ENCODE data around the gene NMT1. TPM values are rescaled to one million over a fixed set of nuclear protein-coding genes. Genes with fewer than 3 reads are reported as not detected.

The NMT1 gene
- total and polyA plus RNA-seq, 3 experiments from 2014 or later, result 82.0 to 198 (median 189) TPM

DNA sequence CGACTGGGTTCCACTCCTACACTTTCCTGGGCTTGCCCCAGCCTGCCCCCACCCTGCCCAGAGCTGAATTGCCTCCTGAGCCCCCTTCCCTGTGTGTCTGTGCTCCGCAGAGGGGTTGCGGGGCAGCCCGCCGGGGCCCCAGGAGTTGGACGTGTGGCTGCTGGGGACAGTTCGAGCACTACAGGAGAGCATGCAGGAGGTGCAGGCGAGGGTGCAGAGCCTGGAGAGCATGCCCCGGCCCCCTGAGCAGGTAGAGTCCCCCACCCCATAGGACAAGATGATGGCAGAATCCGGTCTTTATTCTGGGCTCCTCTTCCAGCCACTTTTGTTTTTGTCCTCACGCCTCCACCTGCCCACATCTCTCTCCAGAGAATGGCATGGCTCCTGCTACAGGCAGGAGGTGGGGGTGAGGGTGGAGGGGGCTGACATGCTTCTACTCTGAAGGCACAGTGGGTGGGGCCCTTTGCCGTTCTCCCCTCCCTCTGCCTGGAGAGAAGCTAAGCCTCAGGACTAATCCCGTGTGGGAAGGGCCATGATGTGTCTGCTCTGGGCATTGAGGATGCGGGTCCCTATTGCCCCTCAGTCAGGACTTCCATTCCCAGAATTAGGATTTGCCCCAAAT, 77.9 kb downstream of the NMT1 start:
- H3K4me3 Mint-ChIP-seq, result peak overlapping the region in 1 of 7 donors; percentile 43
- Histone ChIP-seq H3K4me3 (ENCODE audit: low read length) (no peak overlapping the region), H3K36me3 (ENCODE audit: insufficient read depth, low read length) (no peaks in the 10 kb centered on the region), H3K9me3 (ENCODE audit: low read length) (no peaks in the 10 kb centered on the region), H3K27ac (ENCODE audit: low read depth, low read length) (no peak overlapping the region), H3K4me1 (ENCODE audit: insufficient read depth, low read length) (peaks cover 20% of the 10 kb centered on the region), H3K27me3 (ENCODE audit: insufficient read depth, low read length, poor library complexity, severe bottlenecking) (no peaks in the 10 kb centered on the region)
- H3K4me1 Mint-ChIP-seq, result peaks cover 29 to 47% (median 32%) of the 10 kb centered on the region in 3 donors
- POLR2A ChIA-PET, result interaction anchor here (0.7 kb wide), 1 partner anchor 10 kb away, joined by 4 read pairs; no protein-coding TSS in a partner anchor
- CTCF ChIA-PET, result interaction anchor here (0.8 to 2.5 kb wide), 4 partner anchors 10 to 59 kb away, joined by 3 to 11 read pairs (median 4); partner anchors contain the start of gene HEXIM1
- H3K27me3 Mint-ChIP-seq, result no peaks in the 10 kb centered on the region
- H3K36me3 Mint-ChIP-seq, result peaks cover 0 to 5% (median 0%) of the 10 kb centered on the region in 3 donors
- peak in 1 of 5 donors; percentile 41 for DNase-seq
- H3K27ac Mint-ChIP-seq, result no peak overlapping the region
- H3K9me3 Mint-ChIP-seq, result no peaks in the 10 kb centered on the region

DNA sequence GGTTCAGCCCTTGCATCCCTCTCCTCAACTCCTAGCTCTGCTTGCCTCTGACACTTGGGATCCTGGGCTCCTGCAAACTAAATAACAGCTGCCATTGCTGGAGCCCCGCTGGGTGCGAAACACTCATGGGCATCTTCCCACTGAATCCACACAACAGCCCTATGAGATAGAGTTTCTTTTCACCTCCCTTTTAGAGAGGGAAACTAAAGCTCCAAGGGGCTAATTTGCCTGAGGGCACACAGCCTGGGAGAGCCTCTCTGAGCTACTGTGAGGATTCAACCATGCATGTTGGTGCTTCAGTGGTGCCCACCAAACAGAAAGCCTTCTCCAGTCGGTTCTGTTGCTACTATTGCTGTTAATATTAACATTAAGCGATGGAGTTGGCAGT, 78.4 kb downstream of the NMT1 start:
- H3K4me1 Mint-ChIP-seq, result peaks cover 29 to 47% (median 32%) of the 10 kb centered on the region in 3 donors
- H3K9me3 Mint-ChIP-seq, result no peaks in the 10 kb centered on the region

DNA sequence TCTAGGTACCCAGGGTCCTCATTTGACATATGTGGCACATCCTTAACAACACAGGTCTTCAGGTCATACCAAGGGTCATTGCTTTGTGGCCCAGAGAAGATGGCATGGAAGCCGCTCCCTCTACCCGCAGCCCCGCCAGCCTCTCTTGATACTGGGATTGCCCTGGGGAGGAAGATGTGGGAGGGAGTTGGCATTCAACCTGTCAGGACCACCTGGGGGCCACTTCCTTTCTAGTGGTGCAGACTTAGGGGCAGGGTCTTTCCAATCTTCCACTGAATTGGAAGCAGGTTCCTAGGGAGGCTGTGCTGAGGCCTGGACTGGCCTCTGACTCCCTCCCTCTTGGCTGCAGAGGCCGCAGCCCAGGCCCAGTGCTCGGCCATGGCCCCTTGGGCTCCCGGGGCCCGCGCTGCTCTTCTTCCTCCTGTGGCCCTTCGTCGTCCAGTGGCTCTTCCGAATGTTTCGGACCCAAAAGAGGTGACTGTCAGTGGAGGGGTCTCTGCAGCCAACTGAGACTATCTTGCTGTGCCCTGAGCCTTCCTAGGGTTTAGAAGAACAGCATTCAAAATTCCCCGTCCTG, 82.1 kb downstream of the NMT1 start:
- Mint-ChIP-seq H3K4me3 (peak overlapping the region in 6 of 7 donors; percentile 32 to 70 (median 56)), H3K27ac (peak overlapping the region in 1 of 8 donors; percentile 70), H3K27me3 (peaks cover 0 to 4% of the 10 kb centered on the region in 2 donors), H3K4me1 (peaks cover 40 to 56% (median 41%) of the 10 kb centered on the region in 3 donors), H3K36me3 (peaks cover 0 to 12% (median 0%) of the 10 kb centered on the region in 3 donors), H3K9me3 (no peaks in the 10 kb centered on the region)
- Histone ChIP-seq H3K4me1 (ENCODE audit: insufficient read depth, low read length) (peaks cover 29% of the 10 kb centered on the region), H3K27ac (ENCODE audit: low read depth, low read length) (no peak overlapping the region), H3K27me3 (ENCODE audit: insufficient read depth, low read length, poor library complexity, severe bottlenecking) (no peaks in the 10 kb centered on the region), H3K36me3 (ENCODE audit: insufficient read depth, low read length) (no peaks in the 10 kb centered on the region), H3K4me3 (ENCODE audit: low read length) (no peak overlapping the region), H3K9me3 (ENCODE audit: low read length) (no peaks in the 10 kb centered on the region)
- ChIA-PET CTCF (interaction anchor here (0.8 to 13.2 kb wide), 5 partner anchors 9 to 75 kb away, joined by 3 to 315 read pairs (median 6); partner anchors contain the start of genes ACBD4 and PLCD3), POLR2A (no interaction called here)
- DNase-seq, result no peak

More for the DNA sequence above, 78.4 kb downstream of the NMT1 start:
- ChIA-PET POLR2A (interaction anchor here (0.7 kb wide), 1 partner anchor 9 kb away, joined by 4 read pairs; no protein-coding TSS in a partner anchor), CTCF (interaction anchor here (0.8 to 2.5 kb wide), 4 partner anchors 9 to 58 kb away, joined by 3 to 11 read pairs (median 4); partner anchors contain the start of gene HEXIM1)
- H3K27me3 ChIP-seq (ENCODE audit: insufficient read depth, low read length, poor library complexity, severe bottlenecking), result no peaks in the 10 kb centered on the region
- Mint-ChIP-seq H3K36me3 (peaks cover 0 to 5% (median 0%) of the 10 kb centered on the region in 3 donors), H3K27ac (peak overlapping the region in 1 of 8 donors; percentile 33), H3K4me3 (peak overlapping the region in 1 of 7 donors; percentile 43), H3K27me3 (no peaks in the 10 kb centered on the region)
- no peaks in the 10 kb centered on the region for H3K36me3 ChIP-seq (ENCODE audit: insufficient read depth, low read length)
- no peaks in the 10 kb centered on the region for H3K9me3 ChIP-seq (ENCODE audit: low read length)
- H3K4me1 ChIP-seq (ENCODE audit: insufficient read depth, low read length), result peaks cover 20% of the 10 kb centered on the region
- no peak overlapping the region for H3K4me3 ChIP-seq (ENCODE audit: low read length)
- H3K27ac ChIP-seq (ENCODE audit: low read depth, low read length), result no peak overlapping the region
- DNase-seq, result peak in 1 of 5 donors; percentile 13

DNA sequence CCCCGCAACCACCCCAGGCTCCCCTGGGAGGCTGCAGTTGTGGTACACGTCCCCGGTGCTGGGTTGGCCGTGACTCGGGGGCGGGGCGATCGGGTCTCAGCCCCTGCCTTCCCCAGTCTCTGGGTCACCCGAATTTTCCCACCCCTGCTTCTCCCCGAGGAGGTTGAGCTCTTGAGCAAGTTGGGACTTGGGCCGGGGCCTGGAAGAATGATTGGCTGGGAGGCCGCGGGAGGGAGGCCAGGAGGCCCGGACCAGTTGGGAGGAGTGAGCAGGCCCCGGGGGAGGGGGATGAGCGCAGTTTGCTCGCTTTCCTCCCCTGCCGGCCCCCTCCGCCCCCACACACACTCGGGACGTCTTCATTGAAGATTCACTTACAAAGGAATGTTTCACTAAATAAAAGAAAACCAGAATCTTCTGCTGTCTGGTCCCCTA, 82.7 kb downstream of the NMT1 start:
- Histone ChIP-seq H3K4me1 (ENCODE audit: insufficient read depth, low read length) (peaks cover 29% of the 10 kb centered on the region), H3K27ac (ENCODE audit: low read depth, low read length) (peak overlapping the region; percentile 57), H3K36me3 (ENCODE audit: insufficient read depth, low read length) (no peaks in the 10 kb centered on the region), H3K27me3 (ENCODE audit: insufficient read depth, low read length, poor library complexity, severe bottlenecking) (no peaks in the 10 kb centered on the region), H3K9me3 (ENCODE audit: low read length) (no peaks in the 10 kb centered on the region), H3K4me3 (ENCODE audit: low read length) (no peak overlapping the region)
- Mint-ChIP-seq H3K27ac (peak overlapping the region in 4 of 8 donors; percentile 40 to 80 (median 69)), H3K9me3 (peaks cover 0 to 3% (median 0%) of the 10 kb centered on the region in 5 donors), H3K4me3 (peak overlapping the region; percentile 32 to 70 (median 55)), H3K4me1 (peaks cover 41 to 56% (median 44%) of the 10 kb centered on the region in 3 donors), H3K36me3 (peaks cover 0 to 15% (median 0%) of the 10 kb centered on the region in 3 donors), H3K27me3 (peaks cover 0 to 8% of the 10 kb centered on the region in 2 donors)
- POLR2A ChIA-PET, result no interaction called here
- peak in 1 of 5 donors; percentile 43 for DNase-seq
- CTCF ChIA-PET, result interaction anchor here (0.8 to 13.2 kb wide), 4 partner anchors 8 to 75 kb away, joined by 3 to 315 read pairs (median 5); partner anchors contain the start of genes ACBD4 and PLCD3

DNA sequence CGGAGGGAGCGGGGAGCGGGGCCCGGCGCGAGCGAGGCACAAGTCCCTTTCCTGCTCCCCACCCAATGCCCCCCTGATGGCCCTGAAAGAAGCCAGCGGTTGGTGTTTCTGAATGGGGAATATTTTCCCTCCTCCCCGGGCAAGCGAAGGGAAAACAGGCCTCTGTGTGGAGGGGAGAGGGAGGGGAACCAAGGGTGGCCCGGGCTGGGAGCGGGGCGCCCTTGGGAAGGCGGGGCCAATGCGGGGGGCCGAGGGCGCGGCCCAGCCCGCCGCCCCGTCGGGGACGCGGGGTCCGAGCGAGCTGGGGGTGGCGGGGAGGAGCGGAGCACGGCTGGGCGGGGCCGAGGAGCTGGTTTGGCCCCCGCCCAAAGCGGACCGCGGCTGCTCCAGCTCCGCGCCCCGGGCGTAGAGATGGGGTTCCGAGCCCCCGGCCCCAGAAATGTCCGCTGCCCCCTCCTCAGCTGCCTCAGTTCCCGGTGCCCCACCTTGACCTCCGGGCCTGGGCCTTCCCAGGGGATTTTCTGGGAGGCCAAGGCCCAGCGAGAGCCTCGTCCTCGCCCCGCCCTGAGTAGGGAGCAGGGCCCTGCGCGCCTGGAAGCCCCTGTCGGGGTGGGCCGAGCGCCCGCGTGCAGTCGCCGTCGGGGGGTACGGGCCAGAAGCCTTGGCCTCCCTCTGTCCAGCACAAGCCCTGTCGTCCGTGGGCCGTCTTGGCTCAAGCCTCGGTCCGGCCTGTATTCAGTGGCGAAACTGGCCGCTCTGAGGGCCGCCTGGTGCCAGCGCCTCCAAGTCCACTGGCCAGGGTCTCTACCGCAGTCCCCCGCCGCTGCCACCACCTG, 83.3 kb downstream of the NMT1 start:
- H3K27ac Mint-ChIP-seq, result peak overlapping the region in 4 of 8 donors; percentile 8 to 99 (median 64)
- no peak for DNase-seq
- POLR2A ChIA-PET, result interaction anchor here (1.0 to 8.5 kb wide), 3 partner anchors 12 to 84 kb away, joined by 3 to 327 read pairs (median 3); partner anchors contain the start of gene HEXIM2
- CTCF ChIA-PET, result interaction anchor here (0.8 to 13.2 kb wide), 4 partner anchors 8 to 74 kb away, joined by 3 to 315 read pairs (median 5); partner anchors contain the start of genes ACBD4 and PLCD3
- H3K9me3 Mint-ChIP-seq, result peaks cover 0 to 3% (median 0%) of the 10 kb centered on the region in 5 donors
- Histone ChIP-seq H3K27ac (ENCODE audit: low read depth, low read length) (peak overlapping the region; percentile 57), H3K27me3 (ENCODE audit: insufficient read depth, low read length, poor library complexity, severe bottlenecking) (no peaks in the 10 kb centered on the region), H3K4me3 (ENCODE audit: low read length) (peak overlapping the region; percentile 28), H3K9me3 (ENCODE audit: low read length) (no peaks in the 10 kb centered on the region), H3K4me1 (ENCODE audit: insufficient read depth, low read length) (peaks cover 29% of the 10 kb centered on the region), H3K36me3 (ENCODE audit: insufficient read depth, low read length) (no peaks in the 10 kb centered on the region)
- H3K36me3 Mint-ChIP-seq, result peaks cover 0 to 19% (median 0%) of the 10 kb centered on the region in 3 donors
- H3K4me3 Mint-ChIP-seq, result peak overlapping the region; percentile 44 to 74 (median 51)
- H3K4me1 Mint-ChIP-seq, result peaks cover 43 to 60% (median 47%) of the 10 kb centered on the region in 3 donors
- H3K27me3 Mint-ChIP-seq, result peaks cover 0 to 11% of the 10 kb centered on the region in 2 donors

DNA sequence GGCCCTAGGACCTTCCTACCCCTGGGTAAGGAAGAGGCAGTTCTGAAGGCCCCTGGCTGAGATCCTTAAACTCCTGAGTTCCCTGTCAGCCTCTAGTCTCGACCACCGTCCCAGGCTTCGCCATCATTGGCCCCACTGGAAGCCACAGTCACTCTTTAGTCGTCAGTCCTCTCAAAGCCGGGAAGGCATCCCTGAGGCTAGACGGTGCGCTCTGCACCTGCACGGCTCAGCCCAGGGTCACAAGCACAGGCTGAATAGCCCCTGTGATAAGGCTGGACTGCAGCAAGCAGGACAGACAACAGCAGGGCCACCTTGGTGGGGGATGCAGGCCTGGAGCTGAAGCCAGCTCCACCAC, 83.9 kb downstream of the NMT1 start:
- H3K9me3 Mint-ChIP-seq, result peaks cover 0 to 3% (median 0%) of the 10 kb centered on the region in 5 donors
- no peaks in the 10 kb centered on the region for H3K36me3 ChIP-seq (ENCODE audit: insufficient read depth, low read length)
- peak overlapping the region; percentile 2 for H3K27ac ChIP-seq (ENCODE audit: low read depth, low read length)
- peaks cover 0 to 23% (median 0%) of the 10 kb centered on the region in 3 donors for H3K36me3 Mint-ChIP-seq
- ChIA-PET CTCF (interaction anchor here (1.7 to 13.2 kb wide), 2 partner anchors 11 to 74 kb away, joined by 4 to 315 read pairs; partner anchors contain the start of genes ACBD4 and PLCD3), POLR2A (interaction anchor here (1.0 to 8.5 kb wide), 3 partner anchors 12 to 83 kb away, joined by 3 to 327 read pairs (median 3); partner anchors contain the start of gene HEXIM2)
- peaks cover 0 to 11% of the 10 kb centered on the region in 2 donors for H3K27me3 Mint-ChIP-seq
- no peaks in the 10 kb centered on the region for H3K9me3 ChIP-seq (ENCODE audit: low read length)
- H3K4me3 Mint-ChIP-seq, result peak overlapping the region; percentile 25 to 73 (median 40)
- H3K4me1 Mint-ChIP-seq, result peaks cover 47 to 66% (median 53%) of the 10 kb centered on the region in 3 donors
- no peak for DNase-seq
- H3K27ac Mint-ChIP-seq, result peak overlapping the region in 3 of 8 donors; percentile 8 to 99 (median 59)
- H3K27me3 ChIP-seq (ENCODE audit: insufficient read depth, low read length, poor library complexity, severe bottlenecking), result no peaks in the 10 kb centered on the region
- peak overlapping the region; percentile 28 for H3K4me3 ChIP-seq (ENCODE audit: low read length)
- H3K4me1 ChIP-seq (ENCODE audit: insufficient read depth, low read length), result peaks cover 29% of the 10 kb centered on the region

DNA sequence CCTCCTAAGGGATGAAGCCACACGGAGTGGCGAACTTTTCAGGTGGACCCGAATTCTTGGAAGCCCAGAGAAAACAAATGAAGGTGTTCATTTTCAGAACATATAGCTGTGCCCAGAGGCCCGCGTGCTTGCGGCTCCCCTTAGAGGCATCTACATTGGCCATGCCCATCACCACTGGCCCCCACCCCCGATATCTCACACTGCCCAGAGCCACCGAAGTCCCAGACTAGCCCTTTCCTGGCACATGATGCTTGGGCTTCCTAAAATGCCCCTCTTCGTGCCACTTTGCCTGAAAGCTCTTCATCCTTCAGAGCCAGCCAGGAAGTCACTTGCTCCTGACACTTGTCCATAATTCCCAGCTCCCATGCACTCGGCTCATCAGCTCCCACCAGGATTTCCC, 85.0 kb downstream of the NMT1 start:
- H3K27ac ChIP-seq (ENCODE audit: low read depth, low read length), result peak overlapping the region; percentile 98
- H3K4me3 ChIP-seq (ENCODE audit: low read length), result no peak overlapping the region

More for the DNA sequence above, 85.0 kb downstream of the NMT1 start:
- Mint-ChIP-seq H3K27ac (peak overlapping the region in 5 of 8 donors; percentile 57 to 99 (median 97)), H3K9me3 (peaks cover 0 to 3% (median 0%) of the 10 kb centered on the region in 5 donors), H3K27me3 (peaks cover 0 to 11% of the 10 kb centered on the region in 2 donors), H3K36me3 (peaks cover 0 to 26% (median 0%) of the 10 kb centered on the region in 3 donors), H3K4me1 (peaks cover 52 to 73% (median 60%) of the 10 kb centered on the region in 3 donors), H3K4me3 (peak overlapping the region; percentile 90 to 99 (median 95))
- Histone ChIP-seq H3K36me3 (ENCODE audit: insufficient read depth, low read length) (no peaks in the 10 kb centered on the region), H3K4me1 (ENCODE audit: insufficient read depth, low read length) (peaks cover 34% of the 10 kb centered on the region), H3K9me3 (ENCODE audit: low read length) (no peaks in the 10 kb centered on the region), H3K27me3 (ENCODE audit: insufficient read depth, low read length, poor library complexity, severe bottlenecking) (no peaks in the 10 kb centered on the region)
- ChIA-PET POLR2A (interaction anchor here (8.5 kb wide), 1 partner anchor 14 kb away, joined by 327 read pairs; the partner anchor contains the start of gene HEXIM2), CTCF (interaction anchor here (0.7 to 13.2 kb wide), 4 partner anchors 13 to 73 kb away, joined by 4 to 315 read pairs (median 78); partner anchors contain the start of genes ACBD4, HEXIM2 and PLCD3)
- no peak for DNase-seq

Measured in CD8-positive, alpha-beta memory T cell (primary cell).